Small intestine (tissue), 16 donors: ENCODE results near the gene SEMG2. TPM values are rescaled to one million over a fixed set of nuclear protein-coding genes. Genes with fewer than 3 reads are reported as not detected.

ENCODE experiments used
- DNase-seq, 2 donors: peaks; one replicate each; pipeline versions ENCODE4 v3.0.0 to v3.0.0-alpha.2; 2013
- FAIRE-seq: peaks from 2 replicates; lab custom pipeline; 2012; peaks lifted over from hg19 to GRCh38; lab: Jason Lieb, UNC
- H3K27ac ChIP-seq, 3 donors: one replicate each; pipeline ENCODE4 v1.5.1; 2013; ENCODE audit warnings: low read length in 2 of 3, mild to moderate bottlenecking in 2 of 3, control low read depth in 1 of 3, inconsistent platforms in 1 of 3, low read depth in 1 of 3, moderate library complexity in 1 of 3
- H3K27me3 ChIP-seq, 3 donors: one replicate each; pipeline ENCODE4 v1.6.1; 2013; ENCODE audit warnings: low read length in 3 of 3, inconsistent platforms in 1 of 3; ENCODE audit not compliant: control insufficient read depth in 3 of 3, insufficient read depth in 3 of 3
- H3K36me3 ChIP-seq, 3 donors: one replicate each; pipeline ENCODE4 v1.6.1; 2013; ENCODE audit warnings: low read length in 3 of 3, inconsistent platforms in 1 of 3, low read depth in 1 of 3, mild to moderate bottlenecking in 1 of 3, moderate library complexity in 1 of 3; ENCODE audit not compliant: control insufficient read depth in 3 of 3, insufficient read depth in 2 of 3
- H3K4me1 ChIP-seq, 3 donors: one replicate each; pipeline ENCODE4 v1.6.1; 2013; ENCODE audit warnings: low read length in 2 of 3, inconsistent platforms in 1 of 3, low read depth in 1 of 3, mild to moderate bottlenecking in 1 of 3, moderate library complexity in 1 of 3; ENCODE audit not compliant: control insufficient read depth in 3 of 3, insufficient read depth in 2 of 3
- H3K4me3 ChIP-seq, 3 donors: one replicate each; pipeline ENCODE4 v1.5.1; 2013; ENCODE audit warnings: low read length in 3 of 3, control low read depth in 1 of 3, inconsistent platforms in 1 of 3, low read depth in 1 of 3, mild to moderate bottlenecking in 1 of 3, moderate library complexity in 1 of 3
- H3K9me3 ChIP-seq, 2 donors: one replicate each; pipeline ENCODE4 v1.6.1; 2013; ENCODE audit warnings: low read depth in 1 of 2, low read length in 1 of 2; ENCODE audit not compliant: control insufficient read depth in 2 of 2, insufficient read depth in 1 of 2
- WGBS, 3 donors: extraction: QIAGEN DNeasy Blood & Tissue Kit; methylation state at CpG; one replicate each; pipeline ENCODE4 v1.1.7; 2013; 5-methylcytosine and 5-hydroxymethylcytosine counted together
- long read RNA-seq, 10 donors: transcript quantifications; one replicate each; lab custom pipeline, GENCODE V29; 2026
- polyA plus RNA-seq, 4 donors: library from polyadenylated mRNA; stranded (reverse) in 3 of 4; unstranded in 1 of 4; fragments of 200-250 nt in 3 of 4; fragments of 120-200 nt in 1 of 4; gene quantifications; one replicate each; pipeline versions ENCODE4 v1.2.1 to v1.2.3, GENCODE V29; 2013
- donor health status: healthy with polysubstance abuse.
- donor health status: control.
- donor health status: control.
- donor health status: Bipolar disorder and iron deficiency.
- donor health status: healthy.

Gene SEMG2, protein sequence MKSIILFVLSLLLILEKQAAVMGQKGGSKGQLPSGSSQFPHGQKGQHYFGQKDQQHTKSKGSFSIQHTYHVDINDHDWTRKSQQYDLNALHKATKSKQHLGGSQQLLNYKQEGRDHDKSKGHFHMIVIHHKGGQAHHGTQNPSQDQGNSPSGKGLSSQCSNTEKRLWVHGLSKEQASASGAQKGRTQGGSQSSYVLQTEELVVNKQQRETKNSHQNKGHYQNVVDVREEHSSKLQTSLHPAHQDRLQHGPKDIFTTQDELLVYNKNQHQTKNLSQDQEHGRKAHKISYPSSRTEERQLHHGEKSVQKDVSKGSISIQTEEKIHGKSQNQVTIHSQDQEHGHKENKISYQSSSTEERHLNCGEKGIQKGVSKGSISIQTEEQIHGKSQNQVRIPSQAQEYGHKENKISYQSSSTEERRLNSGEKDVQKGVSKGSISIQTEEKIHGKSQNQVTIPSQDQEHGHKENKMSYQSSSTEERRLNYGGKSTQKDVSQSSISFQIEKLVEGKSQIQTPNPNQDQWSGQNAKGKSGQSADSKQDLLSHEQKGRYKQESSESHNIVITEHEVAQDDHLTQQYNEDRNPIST
- not detected for polyA plus RNA-seq
- long read RNA-seq, donor 1, result 0 reads
- long read RNA-seq, donor 2, result 0 reads
- long read RNA-seq, donor 3, result 0 reads
- long read RNA-seq, donor 4, result 0 reads
- long read RNA-seq, donor 5, result 0 reads
- long read RNA-seq, donor 6, result 0 reads
- long read RNA-seq, donor 7, result 0 reads
- long read RNA-seq, donor 8, result 0 reads
- long read RNA-seq, donor 9, result 0 reads
- long read RNA-seq, donor 10, result 0 reads

DNA sequence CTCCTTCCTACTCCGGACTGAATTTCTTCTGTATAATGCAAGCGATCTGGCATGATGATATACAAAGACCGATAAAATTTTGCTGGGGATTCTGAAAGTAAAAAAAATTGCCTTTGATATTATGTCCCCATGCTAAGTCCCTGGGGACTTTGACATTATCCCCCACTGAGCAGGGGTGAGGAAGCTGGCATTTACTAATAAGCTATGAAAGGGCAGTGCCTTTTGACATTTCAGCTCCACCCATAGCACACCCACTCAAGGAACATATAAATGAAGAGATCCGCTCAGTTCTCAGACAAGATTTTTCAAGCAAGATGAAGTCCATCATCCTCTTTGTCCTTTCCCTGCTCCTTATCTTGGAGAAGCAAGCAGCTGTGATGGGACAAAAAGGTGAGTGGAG is at the start of gene SEMG2:
Gene SEMG2 (plus strand): TSS at position 298 of the 400 bp plus-strand sequence. CDS start 17 bp downstream, at position 315.
- no peaks in the 10 kb centered on the region for H3K9me3 ChIP-seq
- FAIRE-seq (no peak), DNase-seq (no peak)
- 92 to 95% (median 93%) methylated on average over 4 of the region's 4 CpGs for WGBS, 3 donors
- no peaks in the 10 kb centered on the region for H3K4me1 ChIP-seq
- H3K36me3 ChIP-seq, result no peaks in the 10 kb centered on the region
- H3K27ac ChIP-seq, result no peak within 1 kb of the TSS
- H3K27me3 ChIP-seq, result peaks cover 0 to 14% (median 3%) of the 10 kb centered on the region in 3 donors
- no peak within 1 kb of the TSS for H3K4me3 ChIP-seq

DNA sequence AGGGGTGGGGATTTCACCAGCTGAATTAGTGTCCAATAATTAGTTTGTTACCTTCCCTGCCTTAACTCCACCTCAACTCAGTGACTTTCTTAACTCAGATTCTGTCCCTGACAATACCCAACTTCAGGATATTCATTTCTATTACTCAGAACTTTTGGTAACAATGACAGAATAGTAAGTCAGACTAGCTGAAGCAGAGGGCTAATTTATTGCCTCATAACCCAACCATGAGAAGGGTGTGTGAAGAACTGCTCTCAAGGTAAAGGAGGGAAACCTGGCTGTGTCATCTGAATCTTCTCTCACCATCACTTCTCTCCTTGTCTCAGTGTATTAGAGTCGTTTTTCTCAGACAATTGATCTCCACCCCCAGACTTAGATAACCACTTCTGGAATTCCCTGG is 47.7 kb upstream of the SEMG2 start:
- peaks cover 0 to 15% (median 2%) of the 10 kb centered on the region in 3 donors for H3K4me1 ChIP-seq
- H3K27ac ChIP-seq, result peak overlapping the region in 1 of 3 donors; percentile 90
- FAIRE-seq (no peak), DNase-seq (no peak)
- H3K36me3 ChIP-seq, result no peaks in the 10 kb centered on the region
- H3K27me3 ChIP-seq, result no peaks in the 10 kb centered on the region
- no peaks in the 10 kb centered on the region for H3K9me3 ChIP-seq
- H3K4me3 ChIP-seq, result no peak overlapping the region
- WGBS, 3 donors, result 9 to 20% (median 15%) methylated on average over 1 of the region's 1 CpG

DNA sequence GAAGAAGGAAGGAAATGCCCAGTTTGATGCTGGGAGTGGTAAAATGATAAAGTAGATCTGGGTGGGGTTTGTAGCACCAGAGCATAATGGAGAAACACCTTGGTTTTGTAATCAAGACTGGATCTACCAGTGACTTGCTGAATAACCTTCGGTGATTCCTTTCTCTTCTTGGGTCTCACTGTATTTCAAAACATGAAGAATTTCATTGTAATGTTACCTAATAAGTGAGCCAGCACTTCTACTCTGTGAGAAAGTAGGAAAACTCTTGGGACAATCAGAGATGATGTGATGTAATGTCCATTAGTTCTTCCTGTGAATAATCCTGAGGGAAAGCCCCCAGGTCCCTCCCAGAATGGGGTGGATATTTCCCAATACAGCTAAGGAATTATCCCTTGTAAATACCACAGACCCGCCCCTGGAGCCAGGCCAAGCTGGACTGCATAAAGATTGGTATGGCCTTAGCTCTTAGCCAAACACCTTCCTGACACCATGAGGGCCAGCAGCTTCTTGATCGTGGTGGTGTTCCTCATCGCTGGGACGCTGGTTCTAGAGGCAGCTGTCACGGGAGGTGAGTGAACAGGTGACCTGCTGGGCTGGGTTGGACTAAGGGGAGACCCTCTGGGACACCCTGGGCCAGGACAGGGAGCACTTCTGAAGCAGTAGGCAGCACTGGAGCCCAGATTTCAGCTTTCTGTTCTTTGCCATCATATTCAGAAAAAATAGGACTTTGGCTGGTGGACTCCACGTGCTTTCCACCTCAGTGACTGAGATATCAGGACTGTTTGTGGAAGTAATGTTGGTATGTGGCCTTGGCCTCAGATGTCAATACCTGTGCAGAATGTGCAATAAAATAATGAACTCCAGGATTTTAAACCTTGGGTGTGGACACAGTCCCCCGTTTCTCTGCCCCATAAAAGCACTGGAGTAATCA is 46.5 kb upstream of the SEMG2 start, which contains the start of gene PI3:
Gene PI3 (plus strand): TSS at position 469 of the 931 bp plus-strand sequence. CDS start 21 bp downstream, at position 490.
- Histone ChIP-seq H3K36me3 (no peaks in the 10 kb centered on the region), H3K27ac (peak within 1 kb of the TSS in 2 of 3 donors; percentile 27 to 90), H3K27me3 (no peaks in the 10 kb centered on the region), H3K9me3 (no peaks in the 10 kb centered on the region), H3K4me3 (no peak within 1 kb of the TSS), H3K4me1 (peaks cover 0 to 15% (median 2%) of the 10 kb centered on the region in 3 donors)
- FAIRE-seq (no peak), DNase-seq (peak; percentile 66 to 92)
- 30 to 65% (median 45%) methylated on average over 8 of the region's 8 CpGs for WGBS, 3 donors

DNA sequence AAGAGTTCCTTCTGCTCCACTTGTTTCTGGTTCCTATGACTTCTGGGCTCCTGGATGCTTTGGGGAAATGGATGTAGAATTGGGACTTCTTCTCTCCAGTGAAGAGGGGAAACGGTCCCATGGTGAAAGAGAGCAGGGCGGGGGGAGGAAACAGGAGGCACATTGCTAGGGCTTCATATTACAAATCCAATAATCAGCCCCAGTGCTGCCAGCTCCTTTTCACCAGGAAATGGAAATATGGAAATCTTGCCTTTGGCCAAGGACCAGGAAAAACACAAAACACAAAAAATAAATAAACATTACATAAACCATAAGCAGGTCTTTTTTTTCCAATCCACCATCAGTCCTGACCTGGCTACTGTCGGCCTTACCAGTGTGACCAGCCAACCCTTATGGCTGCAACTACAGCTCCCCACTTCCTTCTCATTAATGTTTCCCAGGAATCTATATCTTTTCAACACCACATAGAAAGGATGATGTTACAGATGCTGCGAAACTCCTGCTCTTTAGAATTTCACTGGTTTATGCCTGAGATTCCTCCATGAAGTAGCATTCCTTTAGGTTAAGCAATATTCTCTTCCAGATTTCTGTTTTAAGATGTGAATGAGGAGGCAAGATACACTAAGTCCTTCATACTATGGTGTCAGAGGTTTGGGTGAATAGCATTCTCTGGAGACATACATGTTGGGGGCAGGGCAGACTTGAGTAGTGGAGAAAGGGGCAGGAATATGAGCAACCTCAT is 44.5 kb upstream of the SEMG2 start:
- H3K27me3 ChIP-seq, result no peaks in the 10 kb centered on the region
- no peak overlapping the region for H3K27ac ChIP-seq
- FAIRE-seq (no peak), DNase-seq (no peak)
- H3K4me3 ChIP-seq, result no peak overlapping the region
- H3K9me3 ChIP-seq, result no peaks in the 10 kb centered on the region
- no peaks in the 10 kb centered on the region for H3K36me3 ChIP-seq
- 76 to 82% (median 79%) methylated on average over 4 of the region's 4 CpGs for WGBS, 3 donors
- H3K4me1 ChIP-seq, result peaks cover 0 to 15% (median 2%) of the 10 kb centered on the region in 3 donors

DNA sequence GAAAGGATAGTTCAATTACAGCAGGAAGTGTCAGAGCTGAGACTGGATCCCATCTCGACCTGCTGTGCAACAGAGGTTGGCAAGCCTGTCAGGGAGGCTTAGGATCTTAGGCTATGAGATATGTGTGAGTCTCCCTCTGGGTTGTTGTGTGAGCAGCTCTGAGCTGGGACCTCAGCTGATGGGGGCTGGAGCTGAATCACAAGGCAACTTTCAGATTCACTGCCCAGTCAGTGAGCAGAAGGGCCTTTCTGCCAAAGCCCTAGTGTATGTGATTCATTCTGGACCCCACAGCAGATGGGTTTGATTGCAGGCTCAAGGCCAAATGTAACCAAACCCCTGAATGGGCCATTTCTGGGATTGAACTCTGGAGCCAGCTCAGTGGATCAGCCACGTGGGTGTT is 42.0 kb upstream of the SEMG2 start:
- no peak for FAIRE-seq
- Histone ChIP-seq H3K27me3 (no peaks in the 10 kb centered on the region), H3K4me1 (peaks cover 0 to 10% (median 2%) of the 10 kb centered on the region in 3 donors), H3K4me3 (no peak overlapping the region), H3K27ac (no peak overlapping the region), H3K36me3 (no peaks in the 10 kb centered on the region), H3K9me3 (no peaks in the 10 kb centered on the region)
- WGBS, 3 donors, result 39 to 60% (median 42%) methylated on average over 2 of the region's 2 CpGs
- DNase-seq, result no peak

DNA sequence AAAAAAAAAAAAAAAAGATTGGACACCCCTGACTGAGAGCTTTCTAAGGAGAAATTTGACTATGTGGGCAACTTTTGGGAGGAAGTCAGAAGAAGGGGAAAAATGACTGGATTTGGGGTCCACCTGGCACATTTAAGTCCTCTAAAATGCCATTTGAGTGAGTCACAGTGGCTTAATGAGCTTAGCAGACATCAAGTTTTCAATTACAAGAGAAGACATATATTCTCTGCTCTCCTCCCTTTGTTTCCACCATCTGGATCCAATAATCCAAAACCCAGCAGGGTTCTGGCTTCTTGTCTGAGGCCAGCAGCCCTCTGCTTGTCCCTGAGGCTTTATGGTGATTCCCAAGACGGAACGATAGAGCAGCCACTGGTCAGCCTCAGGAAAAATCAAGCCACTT is 39.5 kb upstream of the SEMG2 start:
- Histone ChIP-seq H3K27me3 (no peaks in the 10 kb centered on the region), H3K9me3 (no peaks in the 10 kb centered on the region), H3K36me3 (no peaks in the 10 kb centered on the region), H3K4me1 (no peaks in the 10 kb centered on the region), H3K27ac (no peak overlapping the region), H3K4me3 (no peak overlapping the region)
- WGBS, 3 donors, result 91 to 97% (median 95%) methylated on average over 2 of the region's 2 CpGs
- FAIRE-seq (no peak), DNase-seq (no peak)

DNA sequence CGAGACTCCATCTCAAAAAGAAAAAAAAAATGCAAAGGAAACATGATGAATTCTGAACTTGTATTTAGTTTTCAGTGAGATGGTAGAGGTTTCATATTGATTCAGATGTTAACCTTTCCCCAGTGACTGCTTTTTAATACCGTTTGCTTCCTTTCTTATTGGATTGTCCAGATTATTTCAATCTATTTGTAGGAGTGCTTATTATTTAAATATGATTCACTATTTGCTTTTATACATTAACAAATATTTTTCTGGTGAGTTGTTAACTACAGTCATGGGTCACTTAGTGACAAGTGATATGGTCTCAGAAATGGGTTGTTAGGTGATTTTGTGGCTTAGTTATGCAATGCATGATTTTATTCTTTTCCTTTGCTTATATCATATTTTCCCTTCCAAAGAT is 38.1 kb upstream of the SEMG2 start:
- DNase-seq (no peak), FAIRE-seq (no peak)

More for the DNA sequence above, 38.1 kb upstream of the SEMG2 start:
- H3K4me1 ChIP-seq, result no peaks in the 10 kb centered on the region
- H3K9me3 ChIP-seq, result no peaks in the 10 kb centered on the region
- 78 to 87% (median 81%) methylated on average over 2 of the region's 2 CpGs for WGBS, 3 donors
- no peaks in the 10 kb centered on the region for H3K27me3 ChIP-seq
- H3K4me3 ChIP-seq, result no peak overlapping the region
- no peak overlapping the region for H3K27ac ChIP-seq
- no peaks in the 10 kb centered on the region for H3K36me3 ChIP-seq
